Measurements from ENCODE around the gene TRIOBP. TPM values are rescaled to one million over a fixed set of nuclear protein-coding genes. Genes with fewer than 3 reads are reported as not detected.

TRIOBP gene
- total RNA-seq, 1 donor from 2014 or later: 40.1 TPM

GRCh38 chr22:37672206-37672919 is 24.5 kb upstream of the TRIOBP start:
- no peak for DNase-seq

DNA sequence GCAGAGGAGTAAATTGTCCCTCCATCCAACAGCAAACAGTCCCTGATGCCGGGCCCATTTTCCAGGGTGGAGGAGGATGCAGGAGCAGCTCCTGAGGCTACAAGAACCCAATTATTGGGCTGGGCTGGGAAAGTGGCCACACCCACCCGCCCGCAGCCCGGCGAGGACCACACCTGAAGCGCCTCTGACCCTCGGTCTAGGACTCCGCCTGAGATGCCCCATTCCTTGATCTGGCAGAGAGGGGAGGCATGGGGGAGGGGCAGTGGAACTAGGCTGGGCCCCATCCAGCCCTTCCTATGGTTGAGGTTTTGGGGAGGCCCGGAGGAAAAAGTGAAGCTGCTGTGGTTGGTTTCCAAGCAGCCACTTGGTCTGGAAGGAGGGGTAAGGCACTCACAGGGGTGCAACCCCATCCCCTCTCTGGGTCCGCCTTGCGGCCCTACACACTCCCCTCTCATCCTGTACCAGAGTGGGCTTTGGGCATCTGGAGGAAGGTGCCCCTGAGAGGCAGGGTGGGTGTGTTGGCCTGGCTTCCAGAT is 23.9 kb upstream of the TRIOBP start:
- DNase-seq: no peak

DNA sequence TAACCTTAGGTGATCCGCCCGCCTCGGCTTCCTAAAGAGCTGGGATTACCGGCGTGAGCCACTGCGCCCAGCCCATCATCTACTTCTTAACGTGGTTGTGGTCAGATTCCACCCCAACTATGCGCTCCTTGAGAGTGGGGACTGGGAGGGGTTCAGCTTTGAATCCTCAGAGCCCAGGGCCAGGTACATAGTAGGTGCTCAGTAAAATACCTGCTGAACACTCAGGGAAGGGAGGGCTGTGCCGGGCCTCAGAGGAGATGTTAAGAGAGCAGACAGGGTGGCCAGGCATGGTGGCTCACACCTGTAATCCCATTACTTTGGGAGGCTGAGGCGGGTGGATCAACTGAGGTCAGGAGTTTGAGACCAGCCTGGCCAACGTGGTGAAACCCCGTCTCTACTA is 22.6 kb upstream of the TRIOBP start:
- no peak for DNase-seq

DNA sequence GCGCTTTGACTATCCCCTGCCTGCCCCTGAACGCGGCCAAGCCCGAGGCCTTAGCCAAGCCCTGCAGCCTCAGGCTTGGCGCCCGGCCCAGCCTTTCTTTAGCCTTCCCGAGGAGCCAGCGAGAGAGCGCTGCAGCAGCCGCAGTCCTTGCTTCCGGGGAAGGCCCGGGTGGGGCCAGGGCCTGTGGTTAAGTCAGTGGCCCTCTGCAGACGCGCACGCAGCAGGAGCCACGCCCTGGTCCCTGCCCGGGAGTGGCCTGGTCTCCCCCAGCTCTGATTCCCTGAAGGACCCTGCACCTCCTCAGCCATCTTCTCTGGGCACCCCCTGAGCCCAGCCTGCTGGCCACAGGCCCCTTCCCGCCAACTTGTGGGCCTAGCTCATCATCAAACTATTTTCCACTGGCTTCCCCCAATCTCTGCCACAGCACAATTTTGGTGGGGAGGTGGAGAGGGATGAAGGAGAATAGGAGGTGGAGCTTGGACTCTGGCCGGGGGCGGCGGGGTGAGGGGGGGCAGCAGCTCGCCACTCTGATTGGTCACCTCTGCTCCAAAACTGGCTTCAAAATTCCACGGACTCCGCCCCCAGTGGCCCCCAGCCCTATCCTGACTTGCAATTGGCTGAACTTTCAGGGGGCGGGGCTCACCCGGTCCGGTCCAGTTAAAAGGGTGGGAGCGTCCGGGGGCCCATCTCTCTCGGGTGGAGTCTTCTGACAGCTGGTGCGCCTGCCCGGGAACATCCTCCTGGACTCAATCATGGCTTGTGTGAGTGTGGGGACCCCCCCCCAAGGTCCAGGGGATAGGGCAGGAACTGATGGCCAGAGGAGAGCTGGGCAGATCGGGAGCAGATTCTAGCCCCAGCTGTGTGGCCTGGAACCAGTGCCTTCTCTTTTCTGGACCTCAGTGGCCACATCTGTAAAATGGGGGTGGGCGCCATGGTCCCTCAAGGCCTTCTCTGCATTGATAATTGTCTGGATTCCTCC is 21.6 kb upstream of the TRIOBP start, which contains the start of gene LGALS1:
Gene LGALS1 (plus strand): TSS at position 686 of the 979 bp plus-strand sequence. CDS start 67 bp downstream, at position 753.
- peak; percentile 98 for DNase-seq

GRCh38 chr22:37675930-37676735 is 20.7 kb upstream of the TRIOBP start:
- DNase-seq: no peak

GRCh38 chr22:37676736-37677492 is 19.9 kb upstream of the TRIOBP start:
- peak; percentile 84 for DNase-seq

DNA sequence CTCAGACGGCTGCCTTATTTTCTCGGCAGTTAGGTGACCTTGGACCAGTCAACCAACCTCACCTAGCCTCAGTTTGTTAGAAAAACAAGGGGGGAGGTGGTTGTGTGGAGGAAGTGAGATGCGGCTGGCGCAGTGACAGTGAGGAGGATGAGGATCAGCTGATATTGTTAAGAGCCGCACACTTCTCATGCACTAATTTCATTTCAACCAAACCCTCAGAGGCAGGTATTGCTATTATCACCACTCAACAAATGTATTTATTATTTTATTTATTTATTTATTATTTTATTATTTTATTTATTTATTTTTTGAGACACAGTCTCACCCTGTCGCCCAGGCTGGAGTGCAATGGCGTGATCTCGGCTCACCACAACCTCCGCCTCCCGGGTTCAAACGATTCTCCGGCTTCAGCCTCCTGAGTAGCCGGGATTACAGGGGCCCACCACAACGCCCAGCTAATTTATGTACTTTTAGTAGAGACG is 19.3 kb upstream of the TRIOBP start:
- no peak for DNase-seq

GRCh38 chr22:37678372-37678771 is 18.5 kb upstream of the TRIOBP start:
- no peak for DNase-seq

- no peak for DNase-seq
Measured at GRCh38 chr22:37679670-37680069, 17.2 kb upstream of the TRIOBP start.

DNA sequence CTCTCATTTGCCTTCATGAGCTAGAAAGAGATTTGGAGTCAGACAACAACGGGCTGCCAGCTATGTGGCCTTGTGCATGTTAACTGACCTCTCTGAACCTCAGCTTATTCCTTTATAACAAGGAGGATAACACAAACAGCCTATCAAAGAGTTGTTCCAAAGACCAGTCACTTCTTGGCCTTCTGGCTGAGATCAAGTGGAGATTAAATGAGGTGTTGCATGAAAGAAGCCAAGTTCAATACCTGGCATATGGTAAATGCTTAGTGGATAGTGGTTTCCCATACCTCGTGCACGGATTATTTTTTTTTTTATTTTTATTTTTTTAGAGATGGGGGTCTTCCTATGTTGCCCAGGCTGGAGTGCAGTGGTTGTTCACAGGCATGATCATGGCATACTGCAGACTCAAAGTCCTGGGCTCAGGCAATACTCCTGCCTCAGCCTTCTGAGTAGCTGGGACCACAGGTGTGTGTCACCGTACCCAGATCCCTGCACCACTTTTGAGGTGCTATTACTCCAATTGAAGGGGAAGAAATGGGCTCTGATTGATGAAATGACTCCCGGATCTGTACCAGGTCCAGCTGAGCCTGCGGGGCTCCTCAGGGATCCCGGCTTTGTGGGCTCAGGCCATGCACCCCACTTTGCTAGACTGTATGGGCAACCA is 16.5 kb upstream of the TRIOBP start:
- DNase-seq: no peak

- DNase-seq: no peak
Measured at GRCh38 chr22:37681001-37681424, 15.8 kb upstream of the TRIOBP start.

DNA sequence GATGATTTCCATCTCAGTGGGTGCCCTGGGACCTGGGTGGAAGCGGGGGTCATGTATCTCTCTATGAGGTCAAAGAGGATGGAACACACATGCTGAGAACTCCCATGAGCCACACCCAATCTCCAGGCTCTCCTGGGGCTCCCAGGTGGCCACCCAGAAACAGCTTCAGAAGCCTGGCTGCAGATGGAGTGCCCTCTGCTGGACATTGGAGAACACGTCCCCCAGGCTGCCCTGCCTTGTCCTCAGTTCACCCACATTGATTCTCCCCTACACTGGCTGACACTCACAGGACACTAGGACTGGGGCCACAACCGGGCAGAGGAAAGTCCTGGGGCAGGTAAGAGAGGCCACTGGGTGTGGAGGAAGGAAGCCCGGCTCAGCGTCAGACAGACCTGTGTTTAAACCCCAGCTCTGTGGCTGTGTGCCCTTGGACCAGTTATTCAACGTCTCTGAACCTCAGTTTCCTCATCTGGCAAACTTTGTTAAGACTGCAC is 15.2 kb upstream of the TRIOBP start:
- DNase-seq: peak; percentile 40

- DNase-seq: no peak
Measured at GRCh38 chr22:37684803-37685615, 11.8 kb upstream of the TRIOBP start.

GRCh38 chr22:37686002-37686982 is 10.6 kb upstream of the TRIOBP start, which contains the start of gene NOL12:
NOL12 (plus strand) TSS chr22:37686343; CDS start chr22:37686393, 50 bp downstream.
- peak; percentile 90 for DNase-seq

DNA sequence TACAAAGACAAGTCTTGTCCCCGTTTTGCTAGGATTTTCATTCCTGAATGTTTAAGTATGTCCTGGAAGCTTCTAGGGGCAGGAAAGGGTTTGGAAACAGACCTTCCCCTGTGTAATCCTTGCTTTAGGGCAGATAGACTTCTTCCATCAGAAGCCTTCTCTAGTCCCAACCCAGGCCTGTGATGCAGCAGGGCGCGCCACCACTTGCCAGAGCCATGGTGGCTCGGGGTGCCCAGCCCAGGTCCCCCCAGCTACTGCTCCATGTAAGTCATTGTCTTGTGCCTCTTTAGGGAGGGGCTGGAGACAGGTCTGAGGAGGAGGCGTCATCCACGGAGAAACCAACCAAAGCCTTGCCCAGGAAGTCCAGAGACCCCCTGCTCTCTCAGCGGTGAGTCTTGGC is 6.4 kb upstream of the TRIOBP start:
- no peak for DNase-seq

GRCh38 chr22:37690901-37691504 is 5.8 kb upstream of the TRIOBP start:
- DNase-seq: no peak

DNA sequence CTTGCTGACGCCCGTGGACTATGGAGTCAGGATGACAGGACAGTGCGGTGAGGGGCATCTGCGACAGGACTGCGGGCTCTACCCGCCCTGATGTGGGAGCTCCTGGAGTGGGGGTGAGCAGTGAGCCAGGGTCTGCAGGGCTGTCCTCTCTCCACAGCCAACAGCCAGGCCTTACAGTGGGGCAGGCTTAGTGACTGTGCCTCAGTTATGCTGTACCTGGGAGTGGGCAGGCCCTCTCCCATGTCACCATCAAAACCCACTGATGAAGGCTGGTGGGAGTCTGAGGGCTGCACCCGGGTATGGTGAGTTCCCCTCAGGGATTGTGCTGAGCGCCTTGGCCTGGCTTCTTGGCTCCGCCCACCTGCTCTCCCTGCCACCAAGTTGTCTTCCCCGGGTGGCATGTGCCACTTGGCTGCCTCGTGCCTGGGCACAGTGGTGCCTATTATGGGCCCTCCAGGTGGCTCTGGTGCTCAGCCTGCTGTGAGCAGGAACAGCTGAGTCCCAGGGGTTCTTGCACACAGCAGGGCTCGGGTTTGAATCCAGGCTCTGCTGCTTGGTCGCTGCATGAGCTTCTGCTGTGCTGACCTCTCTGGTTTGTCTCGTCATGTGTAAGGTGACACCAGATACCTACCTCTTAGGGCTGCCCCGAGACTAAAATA is 4.1 kb upstream of the TRIOBP start:
- no peak for DNase-seq
